Neural cell (in vitro differentiated cells): ENCODE measurements around the gene SCNN1G. TPM values are rescaled to one million over a fixed set of nuclear protein-coding genes. Genes with fewer than 3 reads are reported as not detected.

Source experiments
- H2AFZ ChIP-seq: fragments of 200-600, 300-800 bp; sonication (generic), shearing (Covaris generic); 2 replicates; pipeline ENCODE4 v1.6.0; 2014; ENCODE audit warnings: low read depth, mild to moderate bottlenecking, antibody characterized with exemption, low read length, moderate library complexity
- H3F3A ChIP-seq: fragments of 200-600 bp; shearing (Covaris generic); 2 replicates; pipeline ENCODE4 v1.6.1; 2016; ENCODE audit warnings: mild to moderate bottlenecking, moderate library complexity, mixed read lengths, antibody characterized with exemption, low read length; ENCODE audit not compliant: insufficient read depth, poor library complexity, severe bottlenecking
- H3K27ac ChIP-seq: fragments of 200-600, 300-800 bp; sonication (generic), shearing (Covaris generic); 2 replicates; pipeline ENCODE4 v1.5.1; 2014; ENCODE audit warnings: mild to moderate bottlenecking, low read length, moderate library complexity
- H3K27me3 ChIP-seq: fragments of 300-800, 200-600 bp; sonication (generic), shearing (Covaris generic); 2 replicates; pipeline ENCODE4 v1.6.0; 2014; ENCODE audit warnings: mild to moderate bottlenecking, low read depth, low read length, moderate library complexity; ENCODE audit not compliant: insufficient read depth
- H3K36me3 ChIP-seq: fragments of 300-800, 200-600 bp; sonication (generic), shearing (Covaris generic); 2 replicates; pipeline ENCODE4 v1.5.1; 2014; ENCODE audit warnings: mild to moderate bottlenecking, antibody characterized with exemption, low read length, moderate library complexity; ENCODE audit not compliant: insufficient read depth
- H3K4me2 ChIP-seq: fragments of 300-800, 200-600 bp; sonication (generic), shearing (Covaris generic); 2 replicates; pipeline ENCODE4 v1.6.0; 2014; ENCODE audit warnings: mild to moderate bottlenecking, low read length
- H3K4me3 ChIP-seq: fragments of 300-800, 200-600 bp; sonication (generic), shearing (Covaris generic); 2 replicates; pipeline ENCODE4 v1.5.1; 2014; ENCODE audit warnings: mild to moderate bottlenecking, low read length, moderate library complexity
- H3K79me2 ChIP-seq: fragments of 200-600 bp; shearing (Covaris generic); replicated peaks from 2 replicates; pipeline ENCODE4 v1.6.0; 2014; ENCODE audit warnings: mild to moderate bottlenecking, low read length, moderate library complexity; ENCODE audit not compliant: insufficient read depth
- H3K9ac ChIP-seq: fragments of 300-800, 200-600 bp; sonication (generic), shearing (Covaris generic); 2 replicates; pipeline ENCODE4 v1.6.1; 2016; ENCODE audit warnings: mild to moderate bottlenecking, low read length, mixed read lengths
- H3K9me2 ChIP-seq: fragments of 200-600 bp; shearing (Covaris generic); 2 replicates; pipeline ENCODE4 v1.6.1; 2016; ENCODE audit warnings: mild to moderate bottlenecking, low read length, mixed read lengths; ENCODE audit not compliant: insufficient read depth
- H3K9me3 ChIP-seq: fragments of 200-600, 300-800 bp; sonication (generic), shearing (Covaris generic); 2 replicates; pipeline ENCODE4 v1.6.1; 2016; ENCODE audit warnings: mild to moderate bottlenecking, mixed run types, low read length, moderate library complexity, mixed read lengths
- H4K20me1 ChIP-seq: fragments of 200-600 bp; shearing (Covaris generic); 2 replicates; pipeline ENCODE4 v1.6.1; 2016; ENCODE audit warnings: mild to moderate bottlenecking, mixed run types; ENCODE audit not compliant: insufficient read depth
- EP300 ChIP-seq: fragments of 450-650 bp; conservative IDR thresholded peaks from 2 replicates; pipeline ENCODE4 v1.6.1; 2014; ENCODE audit warnings: antibody characterized with exemption, mild to moderate bottlenecking, moderate library complexity; ENCODE audit not compliant: poor library complexity, severe bottlenecking
- EZH2 ChIP-seq: fragments of 200-600, 300-800 bp; shearing (Covaris generic), sonication (generic); IDR thresholded peaks from 2 replicates; pipeline ENCODE4 v1.6.1; 2014; ENCODE audit warnings: antibody characterized with exemption, low read length, borderline replicate concordance, mild to moderate bottlenecking; ENCODE audit not compliant: insufficient read depth, poor library complexity, severe bottlenecking
- MXI1 ChIP-seq: fragments of 450-650 bp; conservative IDR thresholded peaks from 2 replicates; pipeline ENCODE4 v1.6.1; 2014; ENCODE audit warnings: antibody characterized with exemption, mild to moderate bottlenecking; ENCODE audit not compliant: poor library complexity, severe bottlenecking
- POLR2AphosphoS5 ChIP-seq: IDR thresholded peaks from 2 replicates; pipeline ENCODE4 v1.6.1; 2012
- RAD21 ChIP-seq: fragments of 450-650 bp; conservative IDR thresholded peaks from 2 replicates; pipeline ENCODE4 v1.6.1; 2014; ENCODE audit warnings: antibody characterized with exemption, mild to moderate bottlenecking, moderate library complexity
- REST ChIP-seq: IDR thresholded peaks from 2 replicates; pipeline ENCODE4 v1.6.1; 2012; ENCODE audit warnings: borderline replicate concordance
- SMC3 ChIP-seq: fragments of 450-650 bp; conservative IDR thresholded peaks from 2 replicates; pipeline ENCODE4 v1.6.1; 2014; ENCODE audit warnings: antibody characterized with exemption, mild to moderate bottlenecking, moderate library complexity; ENCODE audit not compliant: poor library complexity
- TAF1 ChIP-seq: IDR thresholded peaks from 2 replicates; pipeline ENCODE4 v1.6.1; 2012; ENCODE audit warnings: low read depth
- polyA plus RNA-seq: library from polyadenylated mRNA; depleted of rRNA; stranded (reverse); fragments of >200 nt; gene quantifications from 2 replicates; pipeline ENCODE4 v1.2.3, GENCODE V29; 2014
- TF ChIP-seq, protein P1 (sequence below): fragments of 450-650 bp; IDR thresholded peaks from 2 replicates; pipeline ENCODE4 v1.5.1; 2014; ENCODE audit warnings: antibody characterized with exemption, mild to moderate bottlenecking, moderate library complexity; ENCODE audit not compliant: poor library complexity, severe bottlenecking

The SCNN1G gene
- polyA plus RNA-seq, 1 donor from 2014 or later: not detected

DNA sequence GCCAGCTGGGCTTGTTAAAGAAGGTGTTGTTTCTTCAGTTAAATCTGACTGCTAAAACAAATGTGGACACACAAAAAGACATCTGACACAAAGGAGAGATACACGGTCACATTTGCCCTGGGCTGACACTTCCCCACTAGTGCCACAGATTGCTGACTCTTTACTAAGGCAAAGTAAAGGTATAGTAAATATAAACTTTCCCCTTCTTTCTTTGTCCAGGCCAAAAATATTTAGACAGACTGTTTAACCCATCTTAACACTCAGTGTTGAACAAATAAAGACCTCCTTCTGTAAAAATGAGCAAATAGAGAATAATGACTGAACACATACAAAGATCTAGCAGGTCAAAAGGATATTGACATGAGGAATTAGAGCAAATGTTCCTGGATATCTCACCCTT lies 58.4 kb downstream of the SCNN1G start:
- Histone ChIP-seq H3K36me3 (no peaks in the 10 kb centered on the region), H2AFZ (no peak overlapping the region), H3K27ac (no peak overlapping the region), H3K9me2 (no peaks in the 10 kb centered on the region), H3K27me3 (no peaks in the 10 kb centered on the region), H3K79me2 (no peaks in the 10 kb centered on the region), H3K9me3 (no peaks in the 10 kb centered on the region), H3F3A (no peaks in the 10 kb centered on the region), H3K4me3 (no peak overlapping the region), H3K9ac (no peak overlapping the region), H4K20me1 (no peaks in the 10 kb centered on the region), H3K4me2 (no peak overlapping the region)
- TF ChIP-seq MXI1 (no peak), RAD21 (no peak), EZH2 (no peak), POLR2AphosphoS5 (no peak), SMC3 (no peak), TAF1 (no peak), REST (no peak), EP300 (no peak)
- TF ChIP-seq, protein P1, sequence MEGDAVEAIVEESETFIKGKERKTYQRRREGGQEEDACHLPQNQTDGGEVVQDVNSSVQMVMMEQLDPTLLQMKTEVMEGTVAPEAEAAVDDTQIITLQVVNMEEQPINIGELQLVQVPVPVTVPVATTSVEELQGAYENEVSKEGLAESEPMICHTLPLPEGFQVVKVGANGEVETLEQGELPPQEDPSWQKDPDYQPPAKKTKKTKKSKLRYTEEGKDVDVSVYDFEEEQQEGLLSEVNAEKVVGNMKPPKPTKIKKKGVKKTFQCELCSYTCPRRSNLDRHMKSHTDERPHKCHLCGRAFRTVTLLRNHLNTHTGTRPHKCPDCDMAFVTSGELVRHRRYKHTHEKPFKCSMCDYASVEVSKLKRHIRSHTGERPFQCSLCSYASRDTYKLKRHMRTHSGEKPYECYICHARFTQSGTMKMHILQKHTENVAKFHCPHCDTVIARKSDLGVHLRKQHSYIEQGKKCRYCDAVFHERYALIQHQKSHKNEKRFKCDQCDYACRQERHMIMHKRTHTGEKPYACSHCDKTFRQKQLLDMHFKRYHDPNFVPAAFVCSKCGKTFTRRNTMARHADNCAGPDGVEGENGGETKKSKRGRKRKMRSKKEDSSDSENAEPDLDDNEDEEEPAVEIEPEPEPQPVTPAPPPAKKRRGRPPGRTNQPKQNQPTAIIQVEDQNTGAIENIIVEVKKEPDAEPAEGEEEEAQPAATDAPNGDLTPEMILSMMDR: no peak

- TF ChIP-seq REST (no peak), EZH2 (no peak), SMC3 (no peak), POLR2AphosphoS5 (no peak), MXI1 (no peak), EP300 (no peak), TAF1 (no peak), RAD21 (no peak)
- TF ChIP-seq, protein P1: no peak
- Histone ChIP-seq H3K27me3 (no peaks in the 10 kb centered on the region), H3F3A (no peaks in the 10 kb centered on the region), H3K79me2 (no peaks in the 10 kb centered on the region), H3K4me2 (no peak overlapping the region), H3K36me3 (no peaks in the 10 kb centered on the region), H3K9ac (no peak overlapping the region), H3K9me3 (no peaks in the 10 kb centered on the region), H3K9me2 (no peaks in the 10 kb centered on the region), H3K27ac (no peak overlapping the region), H3K4me3 (no peak overlapping the region), H2AFZ (no peak overlapping the region), H4K20me1 (no peaks in the 10 kb centered on the region)
Measured at GRCh38 chr16:23244122-23244521, 61.6 kb downstream of the SCNN1G start.
